Duodenal mucosa (tissue), 2 donors: Measurements from ENCODE around the gene GABBR1.

Source experiments
- H3K27ac ChIP-seq: one replicate; pipeline ENCODE4 v1.7.0; 2013; ENCODE audit warnings: low read depth, low read length
- H3K27me3 ChIP-seq, 2 donors: one replicate each; pipeline ENCODE4 v1.7.0; 2013; ENCODE audit warnings: low read length in 2 of 2, control low read depth in 1 of 2; ENCODE audit not compliant: insufficient read depth in 2 of 2, control insufficient read depth in 1 of 2
- H3K36me3 ChIP-seq, 2 donors: one replicate each; pipeline ENCODE4 v1.7.0; 2013; ENCODE audit warnings: low read length in 2 of 2, control low read depth in 1 of 2; ENCODE audit not compliant: insufficient read depth in 2 of 2, control insufficient read depth in 1 of 2
- H3K4me1 ChIP-seq, 2 donors: one replicate each; pipeline ENCODE4 v1.7.0; 2013; ENCODE audit warnings: low read length in 2 of 2, control low read depth in 1 of 2; ENCODE audit not compliant: insufficient read depth in 2 of 2, control insufficient read depth in 1 of 2
- H3K4me3 ChIP-seq, 2 donors: one replicate each; pipeline ENCODE4 v1.7.0; 2013; ENCODE audit warnings: low read length in 2 of 2, low read depth in 1 of 2
- H3K9ac ChIP-seq, 2 donors: one replicate each; pipeline ENCODE4 v1.7.0; 2013; ENCODE audit warnings: low read length in 2 of 2, low read depth in 1 of 2
- H3K9me3 ChIP-seq, 2 donors: one replicate each; pipeline ENCODE4 v1.7.0; 2013; ENCODE audit warnings: low read length in 2 of 2, control low read depth in 1 of 2; ENCODE audit not compliant: control insufficient read depth in 1 of 2

GABBR1 gene

DNA sequence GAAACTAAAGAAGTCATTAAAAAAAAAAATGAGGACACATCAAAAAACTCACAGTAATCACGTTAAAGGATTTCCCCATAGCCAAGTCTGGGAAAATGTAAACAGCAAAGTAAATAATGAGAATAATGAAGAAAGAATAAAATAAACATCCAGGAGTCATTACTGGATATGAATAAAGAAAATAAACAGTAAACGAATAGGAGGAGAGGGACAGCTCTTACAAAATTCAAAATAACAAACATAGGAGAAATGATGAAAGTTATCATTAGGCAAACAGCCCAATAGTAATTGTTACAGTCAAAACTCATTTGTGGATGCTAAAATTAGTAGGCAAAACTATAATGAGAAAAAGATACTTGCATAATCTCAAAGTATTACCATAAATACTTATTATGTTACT, 65.4 kb downstream of the GABBR1 start:
- Histone ChIP-seq H3K4me3 (no peak overlapping the region), H3K4me1 (no peaks in the 10 kb centered on the region), H3K9me3 (no peaks in the 10 kb centered on the region), H3K27ac (no peak overlapping the region), H3K36me3 (no peaks in the 10 kb centered on the region), H3K9ac (no peak overlapping the region), H3K27me3 (no peaks in the 10 kb centered on the region)

DNA sequence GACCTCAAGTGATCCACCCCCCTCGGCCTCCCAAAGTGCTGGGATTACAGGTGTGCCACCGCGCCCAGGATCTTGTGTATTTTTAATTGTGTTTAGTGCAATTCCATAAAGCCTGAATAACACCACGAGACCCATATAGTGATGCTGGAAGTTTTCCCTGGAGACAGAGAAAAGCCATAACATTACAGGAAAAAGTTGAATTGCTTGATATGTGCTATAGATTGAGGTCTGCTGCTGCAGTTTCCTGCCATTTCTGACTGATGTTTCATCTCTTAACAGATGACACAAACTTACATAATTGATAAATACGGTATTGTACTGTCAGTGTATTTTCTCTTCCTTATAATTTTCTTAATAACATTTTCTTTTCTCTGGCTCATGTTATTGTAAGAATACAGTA, 66.1 kb downstream of the GABBR1 start:
- no peak overlapping the region for H3K4me3 ChIP-seq
- no peak overlapping the region for H3K27ac ChIP-seq
- no peak overlapping the region for H3K9ac ChIP-seq
- H3K27me3 ChIP-seq: no peaks in the 10 kb centered on the region
- H3K9me3 ChIP-seq: no peaks in the 10 kb centered on the region
- no peaks in the 10 kb centered on the region for H3K36me3 ChIP-seq
- no peaks in the 10 kb centered on the region for H3K4me1 ChIP-seq

DNA sequence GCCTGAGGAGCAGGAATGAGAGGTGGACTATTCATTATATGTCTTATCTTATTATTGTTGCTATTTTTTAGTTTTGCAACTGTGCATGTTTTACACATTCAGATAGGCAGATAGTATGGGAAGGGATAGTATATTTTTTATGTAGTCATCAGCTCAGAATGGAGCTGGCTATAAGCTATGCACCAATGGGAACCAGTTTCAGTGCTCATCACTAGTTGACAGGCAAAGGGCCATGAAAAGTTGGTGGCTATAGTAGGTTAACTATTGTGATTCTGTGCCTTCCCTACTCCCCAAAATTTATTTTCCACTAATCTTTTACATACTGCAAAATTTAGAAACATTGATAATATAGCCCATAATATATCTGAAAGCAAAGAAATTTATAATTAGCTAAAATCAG, 68.1 kb downstream of the GABBR1 start:
- Histone ChIP-seq H3K27me3 (peaks cover 0 to 5% of the 10 kb centered on the region in 2 donors), H3K36me3 (no peaks in the 10 kb centered on the region), H3K9me3 (no peaks in the 10 kb centered on the region)

DNA sequence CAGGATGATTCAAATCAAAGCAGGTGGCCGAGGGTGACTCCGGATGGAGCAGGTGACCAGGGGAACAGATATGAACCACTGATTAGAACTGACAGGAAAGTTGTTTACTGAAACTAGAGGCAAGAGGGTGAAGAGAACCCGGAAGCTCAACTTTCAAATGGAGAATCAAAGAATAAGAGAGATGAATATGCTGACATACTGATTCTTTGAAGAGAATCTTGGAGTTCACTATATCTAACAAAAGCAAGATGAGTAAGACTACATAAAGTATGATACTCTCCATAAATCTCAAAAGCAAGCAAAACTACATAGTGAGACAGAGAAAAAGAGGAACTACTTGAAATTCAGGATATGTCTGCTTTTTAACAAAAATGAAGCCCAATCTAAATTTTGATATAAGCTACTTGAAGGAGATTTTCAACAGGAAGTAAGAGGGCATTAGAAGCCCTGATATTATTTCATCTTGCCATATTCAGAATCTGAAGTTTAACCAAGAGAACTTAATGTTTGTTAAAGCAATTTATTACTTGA, 69.5 kb downstream of the GABBR1 start:
- Histone ChIP-seq H3K27ac (no peak overlapping the region), H3K9me3 (no peaks in the 10 kb centered on the region), H3K9ac (no peak overlapping the region), H3K4me3 (no peak overlapping the region), H3K36me3 (no peaks in the 10 kb centered on the region), H3K27me3 (peaks cover 0 to 5% of the 10 kb centered on the region in 2 donors), H3K4me1 (no peaks in the 10 kb centered on the region)

More for the DNA sequence above, 68.1 kb downstream of the GABBR1 start:
- Histone ChIP-seq H3K4me3 (no peak overlapping the region), H3K4me1 (no peaks in the 10 kb centered on the region), H3K27ac (no peak overlapping the region), H3K9ac (no peak overlapping the region)

DNA sequence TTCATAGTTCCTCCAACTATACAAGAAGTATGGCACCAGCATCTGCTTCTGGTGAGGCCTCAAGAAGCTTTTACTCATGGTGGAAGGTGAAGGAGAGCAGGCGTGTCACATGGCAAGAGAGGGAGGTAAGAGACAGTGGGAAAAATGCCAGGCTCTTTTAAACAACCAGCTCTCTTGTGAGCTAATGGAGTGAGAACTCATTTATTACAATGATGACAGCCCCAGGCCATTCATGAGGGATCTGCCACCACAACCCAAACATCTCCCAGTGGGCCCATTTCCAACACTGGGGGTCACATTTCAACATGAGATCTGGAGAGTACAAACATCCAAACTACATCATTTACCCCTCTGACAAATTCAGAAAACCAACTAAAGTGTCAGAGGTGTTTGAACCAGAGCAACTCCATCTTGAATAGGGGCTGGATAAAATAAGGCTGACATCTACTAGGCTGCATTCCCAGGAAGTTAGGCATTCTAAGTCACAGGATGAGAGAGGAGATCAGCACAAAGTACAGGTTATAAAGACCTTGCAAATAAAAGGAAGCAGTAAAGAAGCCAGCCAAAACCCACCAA, 71.3 kb downstream of the GABBR1 start:
- Histone ChIP-seq H3K9ac (no peak overlapping the region), H3K9me3 (no peaks in the 10 kb centered on the region), H3K4me3 (no peak overlapping the region), H3K4me1 (no peaks in the 10 kb centered on the region), H3K36me3 (no peaks in the 10 kb centered on the region), H3K27ac (no peak overlapping the region), H3K27me3 (peaks cover 4 to 5% of the 10 kb centered on the region in 2 donors)

DNA sequence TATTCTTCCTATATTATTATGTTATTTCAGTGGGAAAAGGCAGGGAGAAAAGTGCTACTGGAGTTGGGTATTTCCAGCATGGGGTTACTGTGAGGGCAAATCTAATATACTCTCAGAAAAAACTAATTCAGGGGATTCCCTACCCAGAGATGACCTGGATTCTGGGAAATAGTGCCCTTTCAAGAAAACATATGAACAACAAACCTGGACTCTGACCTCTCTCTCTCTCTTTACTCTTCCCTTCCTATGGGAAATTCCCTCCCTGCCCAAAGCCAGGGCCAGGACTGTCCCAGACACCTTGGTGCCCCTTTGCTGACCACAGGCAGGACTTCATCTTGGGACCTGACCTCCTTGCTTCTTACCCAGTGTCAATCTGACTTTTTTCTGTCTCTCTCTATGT, 71.9 kb downstream of the GABBR1 start:
- Histone ChIP-seq H3K4me3 (no peak overlapping the region), H3K27ac (no peak overlapping the region), H3K36me3 (no peaks in the 10 kb centered on the region), H3K27me3 (peaks cover 5 to 7% of the 10 kb centered on the region in 2 donors), H3K4me1 (no peaks in the 10 kb centered on the region), H3K9ac (no peak overlapping the region), H3K9me3 (no peaks in the 10 kb centered on the region)

DNA sequence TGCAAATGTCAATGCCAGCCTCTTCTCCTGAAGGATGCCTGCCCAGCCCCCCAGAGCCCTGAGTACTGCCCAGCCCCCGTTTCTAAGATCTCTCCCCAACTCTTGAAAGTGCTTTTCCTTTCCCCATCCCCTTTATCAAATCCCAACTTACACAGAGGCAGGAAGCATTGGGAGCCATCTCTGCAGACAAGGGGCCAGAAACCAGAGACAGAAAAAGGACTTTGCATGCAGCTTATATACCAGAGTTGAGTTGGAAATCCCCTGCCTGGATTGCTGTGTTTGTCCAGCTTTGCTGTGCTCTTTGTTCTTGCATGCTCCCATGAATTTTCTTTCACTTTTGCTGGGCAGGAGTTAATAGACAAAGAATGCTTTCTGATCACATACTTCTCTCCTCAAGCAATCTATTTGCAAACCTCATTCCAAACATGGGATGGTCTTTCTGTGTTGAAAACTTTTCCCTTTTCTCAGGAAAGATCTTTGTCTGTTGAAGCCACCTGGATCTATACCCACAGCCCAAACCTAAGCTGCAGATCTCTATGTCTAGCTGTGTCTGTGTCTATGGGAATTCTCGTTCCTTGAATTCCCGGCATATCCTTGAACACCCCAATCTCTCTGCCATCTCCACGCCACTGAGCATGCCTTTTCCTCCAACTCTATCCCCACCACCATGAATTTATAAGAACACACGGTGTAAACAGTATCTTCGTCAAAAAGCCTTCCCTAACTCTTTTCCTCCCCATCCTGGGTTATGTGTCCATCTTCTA, 73.3 kb downstream of the GABBR1 start, which contains the start of gene UBD:
TSS of gene UBD (minus strand) at position 209 of the 764 bp plus-strand sequence. CDS start at position 178, 31 bp downstream.
- H3K27me3 ChIP-seq: peaks cover 14 to 21% of the 10 kb centered on the region in 2 donors
- no peaks in the 10 kb centered on the region for H3K36me3 ChIP-seq
- H3K27ac ChIP-seq: no peak within 1 kb of the TSS
- no peak within 1 kb of the TSS for H3K9ac ChIP-seq
- H3K9me3 ChIP-seq: no peaks in the 10 kb centered on the region
- H3K4me3 ChIP-seq: no peak within 1 kb of the TSS
- H3K4me1 ChIP-seq: no peaks in the 10 kb centered on the region

DNA sequence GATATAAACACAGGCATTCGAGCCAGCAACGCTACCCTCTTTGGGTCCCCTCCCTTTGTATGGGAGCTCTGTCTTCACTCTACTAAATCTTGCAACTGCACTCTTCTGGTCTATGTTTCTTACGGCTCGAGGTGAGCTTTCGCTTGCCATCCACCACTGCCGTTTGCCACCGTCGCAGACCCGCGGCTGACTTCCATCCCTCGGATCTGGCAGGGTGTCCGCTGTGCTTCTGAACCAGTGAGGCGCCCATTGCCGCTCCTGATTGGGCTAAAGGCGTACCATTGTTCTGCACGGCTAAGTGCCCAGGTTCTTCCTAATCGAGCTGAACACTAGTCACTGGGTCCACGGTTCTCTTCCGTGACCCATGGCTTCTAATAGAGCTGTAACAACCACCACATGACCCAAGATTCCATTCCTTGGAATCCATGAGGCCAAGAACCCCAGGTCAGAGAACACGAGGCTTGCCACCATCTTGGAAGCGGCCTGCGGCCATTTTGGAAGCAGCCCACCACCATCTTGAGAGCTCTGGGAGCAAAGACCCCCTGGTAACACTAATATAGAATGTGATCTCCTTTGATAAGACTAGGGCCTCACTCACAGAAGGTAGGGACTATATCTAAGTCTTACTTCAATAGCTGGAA, 74.4 kb downstream of the GABBR1 start:
- no peak overlapping the region for H3K4me3 ChIP-seq
- H3K27me3 ChIP-seq: peaks cover 25 to 33% of the 10 kb centered on the region in 2 donors
- H3K36me3 ChIP-seq: no peaks in the 10 kb centered on the region
- peaks cover 5% of the 10 kb centered on the region in 2 donors for H3K4me1 ChIP-seq
- H3K9me3 ChIP-seq: no peaks in the 10 kb centered on the region
- H3K27ac ChIP-seq: no peak overlapping the region
- no peak overlapping the region for H3K9ac ChIP-seq

DNA sequence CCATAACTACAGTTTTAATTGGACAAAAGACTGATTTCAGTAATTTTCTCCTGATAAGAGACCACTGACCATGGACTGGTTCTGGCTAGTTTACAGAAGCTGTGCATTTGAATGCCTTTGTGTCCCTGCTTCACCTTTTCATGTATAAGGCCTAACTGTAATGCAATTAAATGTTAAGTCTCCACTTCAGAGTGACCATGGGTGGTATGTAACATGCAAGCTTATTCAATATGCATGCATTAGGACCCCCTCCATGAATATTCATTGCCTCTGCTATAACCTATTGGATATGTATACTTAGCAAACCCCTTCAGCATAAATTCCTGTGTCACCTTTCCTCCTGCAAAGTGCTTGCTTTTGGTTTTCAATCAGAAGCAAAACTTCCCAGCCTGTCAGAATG, 75.7 kb downstream of the GABBR1 start:
- Histone ChIP-seq H3K4me3 (no peak overlapping the region), H3K4me1 (peaks cover 11 to 12% of the 10 kb centered on the region in 2 donors), H3K27ac (no peak overlapping the region), H3K9me3 (no peaks in the 10 kb centered on the region), H3K36me3 (no peaks in the 10 kb centered on the region), H3K9ac (no peak overlapping the region), H3K27me3 (peaks cover 31 to 39% of the 10 kb centered on the region in 2 donors)

DNA sequence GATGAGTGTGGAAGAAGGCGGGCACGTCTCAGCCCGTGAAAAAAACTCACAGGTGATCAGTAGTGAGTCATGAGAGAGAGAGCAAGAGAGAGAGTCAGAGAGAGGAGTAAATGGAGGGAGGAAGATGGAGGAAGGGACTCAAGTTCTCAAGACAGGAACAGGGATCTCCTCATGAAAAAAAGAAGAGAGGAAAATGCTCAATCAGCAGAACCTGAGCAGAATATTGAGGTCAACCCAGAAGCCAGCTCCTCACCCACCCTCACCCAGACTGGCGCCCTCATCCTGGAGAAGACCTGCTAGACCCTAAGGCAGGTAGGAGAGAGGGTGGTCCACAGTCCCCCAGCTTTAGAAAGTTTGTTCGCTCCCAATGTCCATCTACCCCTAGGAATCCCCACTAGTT, 78.2 kb downstream of the GABBR1 start:
- Histone ChIP-seq H3K36me3 (no peaks in the 10 kb centered on the region), H3K27me3 (peaks cover 31 to 34% of the 10 kb centered on the region in 2 donors), H3K9me3 (no peaks in the 10 kb centered on the region), H3K4me1 (peaks cover 11 to 12% of the 10 kb centered on the region in 2 donors), H3K9ac (no peak overlapping the region), H3K27ac (no peak overlapping the region), H3K4me3 (no peak overlapping the region)
